Measurements from ENCODE around the gene HNRNPA0. TPM values are rescaled to one million over a fixed set of nuclear protein-coding genes. Genes with fewer than 3 reads are reported as not detected.

Gene HNRNPA0
- total and polyA plus RNA-seq, 8 donors = 1.2 to 29.7 (median 17.4) TPM

DNA sequence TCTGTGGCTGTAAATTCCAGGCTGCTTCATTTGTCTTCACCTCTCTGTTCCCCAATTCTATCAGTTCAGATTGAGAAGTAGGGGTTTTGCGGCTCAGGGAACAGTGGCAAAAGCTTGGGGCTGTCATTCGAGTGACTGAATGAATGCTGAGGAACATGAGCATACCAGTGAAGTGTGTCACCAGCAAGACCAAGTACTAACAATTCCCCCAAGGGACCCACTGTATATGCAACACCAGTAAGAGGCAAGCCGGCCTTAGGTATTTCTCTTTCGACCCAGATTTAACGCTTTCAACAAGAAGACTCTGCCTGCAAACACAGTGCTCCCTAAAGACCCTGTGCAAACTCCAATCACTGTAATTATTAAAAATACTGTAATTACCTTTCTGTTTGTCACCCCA is 44.1 kb downstream of the HNRNPA0 start:
- Histone ChIP-seq H3K36me3 (peaks cover 0 to 7% (median 3%) of the 10 kb centered on the region in 4 donors), H3K27me3 (no peaks in the 10 kb centered on the region), H3K9me3 (no peaks in the 10 kb centered on the region), H3K27ac (no peak overlapping the region), H3K4me1 (no peaks in the 10 kb centered on the region), H3K4me3 (no peak overlapping the region)
- intact Hi-C loops (cut with DNase I; ENCODE audit: low total_unique reads) = no loop called here
- 85 to 97% (median 96%) methylated on average over 5 of the region's 5 CpGs for WGBS, 5 donors
- DNase-seq = no peak
- TF ChIP-seq POLR2A (IDR thresholded peaks at IDR 0.05) (no peak), POLR2AphosphoS5 (IDR thresholded peaks at IDR 0.05) (no peak), EP300 (IDR thresholded peaks at IDR 0.05) (no peak)
- TF ChIP-seq, protein P1, sequence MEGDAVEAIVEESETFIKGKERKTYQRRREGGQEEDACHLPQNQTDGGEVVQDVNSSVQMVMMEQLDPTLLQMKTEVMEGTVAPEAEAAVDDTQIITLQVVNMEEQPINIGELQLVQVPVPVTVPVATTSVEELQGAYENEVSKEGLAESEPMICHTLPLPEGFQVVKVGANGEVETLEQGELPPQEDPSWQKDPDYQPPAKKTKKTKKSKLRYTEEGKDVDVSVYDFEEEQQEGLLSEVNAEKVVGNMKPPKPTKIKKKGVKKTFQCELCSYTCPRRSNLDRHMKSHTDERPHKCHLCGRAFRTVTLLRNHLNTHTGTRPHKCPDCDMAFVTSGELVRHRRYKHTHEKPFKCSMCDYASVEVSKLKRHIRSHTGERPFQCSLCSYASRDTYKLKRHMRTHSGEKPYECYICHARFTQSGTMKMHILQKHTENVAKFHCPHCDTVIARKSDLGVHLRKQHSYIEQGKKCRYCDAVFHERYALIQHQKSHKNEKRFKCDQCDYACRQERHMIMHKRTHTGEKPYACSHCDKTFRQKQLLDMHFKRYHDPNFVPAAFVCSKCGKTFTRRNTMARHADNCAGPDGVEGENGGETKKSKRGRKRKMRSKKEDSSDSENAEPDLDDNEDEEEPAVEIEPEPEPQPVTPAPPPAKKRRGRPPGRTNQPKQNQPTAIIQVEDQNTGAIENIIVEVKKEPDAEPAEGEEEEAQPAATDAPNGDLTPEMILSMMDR (IDR thresholded peaks at IDR 0.05) = no peak

DNA sequence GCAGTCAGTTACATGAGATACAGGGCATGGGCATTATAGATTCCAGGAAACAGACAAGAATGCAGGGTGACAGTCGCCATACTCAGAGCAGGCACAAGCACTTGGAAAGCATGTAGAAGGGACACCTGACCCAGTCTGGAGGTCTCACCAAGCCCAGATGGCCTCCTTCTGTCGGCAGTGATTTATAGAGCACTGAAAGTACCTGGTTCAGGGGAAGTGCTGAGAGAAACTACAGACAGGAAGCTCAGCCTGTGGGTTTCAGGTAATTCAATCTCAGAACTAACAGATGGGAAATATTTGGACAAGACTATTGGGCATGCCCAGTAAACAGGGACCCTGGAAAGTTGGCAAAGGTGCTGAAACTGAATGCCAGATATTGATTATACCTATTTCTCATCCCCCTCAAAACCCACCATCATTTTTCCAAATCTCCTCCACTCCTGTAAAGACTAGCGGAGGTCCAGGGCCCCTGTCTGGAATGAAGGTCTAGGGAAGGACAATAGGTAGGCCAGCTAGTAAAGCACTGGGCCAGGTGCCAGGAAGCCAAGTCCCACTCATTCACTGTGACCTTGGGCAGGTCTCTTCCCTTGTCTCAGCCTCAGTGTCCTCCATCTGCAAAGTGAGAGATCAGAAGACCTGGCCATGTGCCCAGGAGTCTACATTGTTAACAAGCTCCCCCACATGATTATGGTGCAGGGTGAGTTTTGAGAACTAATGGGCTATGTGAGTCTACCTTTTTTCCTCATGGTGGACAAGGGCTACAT is 45.2 kb downstream of the HNRNPA0 start:
- TF ChIP-seq EP300 (IDR thresholded peaks at IDR 0.05) (no peak), POLR2AphosphoS5 (IDR thresholded peaks at IDR 0.05) (no peak), POLR2A (IDR thresholded peaks at IDR 0.05) (no peak)
- TF ChIP-seq, protein P1 (IDR thresholded peaks at IDR 0.05) = no peak
- H3K4me1 ChIP-seq = no peaks in the 10 kb centered on the region
- peak; percentile 25 to 47 for DNase-seq
- H3K27ac ChIP-seq = no peak overlapping the region
- intact Hi-C loops (cut with DNase I; ENCODE audit: low total_unique reads) = no loop called here
- no peak overlapping the region for H3K4me3 ChIP-seq
- peaks cover 0 to 7% (median 2%) of the 10 kb centered on the region in 4 donors for H3K36me3 ChIP-seq
- H3K27me3 ChIP-seq = no peaks in the 10 kb centered on the region
- 88 to 96% (median 93%) methylated on average over 3 of the region's 3 CpGs for WGBS, 5 donors
- no peaks in the 10 kb centered on the region for H3K9me3 ChIP-seq

DNA sequence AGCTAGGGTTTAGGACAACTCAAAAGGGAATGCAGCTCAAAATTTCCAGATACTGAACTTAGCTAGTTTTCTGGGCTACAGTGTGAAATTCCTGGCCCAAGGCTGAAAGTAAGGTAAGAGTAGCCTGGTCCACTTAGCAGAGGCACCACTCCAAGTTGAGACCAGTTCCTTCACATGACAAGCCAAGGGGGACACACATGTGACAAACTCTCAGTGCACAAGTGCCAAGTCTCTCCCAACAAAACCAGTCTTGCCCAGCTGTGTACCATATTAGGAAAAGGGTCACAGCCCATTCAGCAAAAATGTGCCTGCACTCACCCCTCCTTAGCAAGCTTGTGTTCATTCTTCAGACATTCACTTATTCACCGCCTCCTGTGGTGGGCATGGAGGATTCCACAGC is 46.1 kb downstream of the HNRNPA0 start:
- no peaks in the 10 kb centered on the region for H3K4me1 ChIP-seq
- intact Hi-C loops (cut with DNase I; ENCODE audit: low total_unique reads) = no loop called here
- no peak overlapping the region for H3K4me3 ChIP-seq
- no peaks in the 10 kb centered on the region for H3K9me3 ChIP-seq
- no peak for TF ChIP-seq EP300 (IDR thresholded peaks at IDR 0.05)
- TF ChIP-seq, protein P1 (IDR thresholded peaks at IDR 0.05) = no peak
- no peak for TF ChIP-seq POLR2A (IDR thresholded peaks at IDR 0.05)
- TF ChIP-seq POLR2AphosphoS5 (IDR thresholded peaks at IDR 0.05) = no peak
- no peak for DNase-seq
- WGBS, 5 donors = 85 to 100% (median 98%) methylated on average over 1 of the region's 1 CpG
- H3K36me3 ChIP-seq = peaks cover 0 to 7% (median 2%) of the 10 kb centered on the region in 4 donors
- H3K27me3 ChIP-seq = no peaks in the 10 kb centered on the region
- no peak overlapping the region for H3K27ac ChIP-seq

DNA sequence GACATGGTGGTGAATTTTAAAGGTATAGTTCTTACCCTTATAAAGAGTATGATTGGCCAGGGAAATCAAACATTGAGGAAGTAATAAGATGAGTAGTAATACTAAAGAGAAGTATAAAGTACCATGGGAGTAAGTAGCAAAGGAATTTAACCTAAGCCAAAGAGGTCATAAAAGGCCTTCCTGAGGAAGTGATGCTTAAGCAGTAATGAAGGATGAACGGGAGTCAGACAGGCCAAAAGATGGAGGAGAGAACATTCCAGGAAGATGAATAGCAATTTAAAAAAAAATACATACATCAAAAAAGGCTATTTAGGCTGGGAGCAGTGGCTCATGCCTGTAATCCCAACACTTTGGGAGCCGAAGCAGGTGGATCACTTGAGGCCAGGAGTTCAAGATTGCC is 47.3 kb downstream of the HNRNPA0 start:
- no peaks in the 10 kb centered on the region for H3K27me3 ChIP-seq
- H3K36me3 ChIP-seq = peaks cover 0 to 7% (median 2%) of the 10 kb centered on the region in 4 donors
- no peak for DNase-seq
- no peaks in the 10 kb centered on the region for H3K9me3 ChIP-seq
- no peaks in the 10 kb centered on the region for H3K4me1 ChIP-seq
- no peak overlapping the region for H3K27ac ChIP-seq
- no peak overlapping the region for H3K4me3 ChIP-seq
- TF ChIP-seq, protein P1 (IDR thresholded peaks at IDR 0.05) = no peak
- TF ChIP-seq EP300 (IDR thresholded peaks at IDR 0.05) (no peak), POLR2AphosphoS5 (IDR thresholded peaks at IDR 0.05) (no peak), POLR2A (IDR thresholded peaks at IDR 0.05) (no peak)
- WGBS, 5 donors = 75 to 92% (median 90%) methylated on average over 2 of the region's 2 CpGs
- intact Hi-C loops (cut with DNase I; ENCODE audit: low total_unique reads) = no loop called here
